ENCODE measurements around the gene COMMD3.
"Not testable (repeated sequence)": the region's sequence is repeated elsewhere in the genome, so short reads cannot be mapped to it uniquely, and the experiment has no call there.

COMMD3 gene

GRCh38 chr10:22316286-22317075 is at the start of gene COMMD3:
Gene COMMD3 (plus strand): TSS chr10:22316388. CDS start chr10:22316418, 30 bp downstream.
- DNase-seq (ENCODE audit: low read depth, low spot score): no peak

GRCh38 chr10:22268503-22268902 is 47.7 kb upstream of the COMMD3 start:
- DNase-seq (ENCODE audit: low read depth, low spot score): no peak

GRCh38 chr10:22271786-22272185 is 44.4 kb upstream of the COMMD3 start:
- no peak for DNase-seq (ENCODE audit: low read depth, low spot score)

- no peak for DNase-seq (ENCODE audit: low read depth, low spot score)
Measured at GRCh38 chr10:22278441-22278782, 37.8 kb upstream of the COMMD3 start.

- no peak for DNase-seq (ENCODE audit: low read depth, low spot score)
Measured at GRCh38 chr10:22280078-22280477, 36.1 kb upstream of the COMMD3 start.

GRCh38 chr10:22285130-22285529 is 31.1 kb upstream of the COMMD3 start:
- DNase-seq (ENCODE audit: low read depth, low spot score): no peak

- DNase-seq (ENCODE audit: low read depth, low spot score): no peak
Measured at GRCh38 chr10:22293747-22294404, 22.3 kb upstream of the COMMD3 start.

- DNase-seq (ENCODE audit: low read depth, low spot score): no peak
Measured at GRCh38 chr10:22294694-22295093, 21.5 kb upstream of the COMMD3 start.

GRCh38 chr10:22301193-22301592 is 15.0 kb upstream of the COMMD3 start:
- no peak for DNase-seq (ENCODE audit: low read depth, low spot score)

- DNase-seq (ENCODE audit: low read depth, low spot score): no peak
Measured at GRCh38 chr10:22303461-22303860, 12.7 kb upstream of the COMMD3 start.

GRCh38 chr10:22305721-22306120 is 10.5 kb upstream of the COMMD3 start:
- DNase-seq (ENCODE audit: low read depth, low spot score): no peak

- DNase-seq (ENCODE audit: low read depth, low spot score): no peak
Measured at GRCh38 chr10:22308390-22308789, 7.8 kb upstream of the COMMD3 start.

- no peak for DNase-seq (ENCODE audit: low read depth, low spot score)
Measured at GRCh38 chr10:22309180-22310000, 6.8 kb upstream of the COMMD3 start.

GRCh38 chr10:22310012-22310411 is 6.2 kb upstream of the COMMD3 start:
- not testable (repeated sequence) for DNase-seq (ENCODE audit: low read depth, low spot score)

- DNase-seq (ENCODE audit: low read depth, low spot score): no peak
Measured at GRCh38 chr10:22310928-22311327, 5.3 kb upstream of the COMMD3 start.

GRCh38 chr10:22314852-22315251 is 1.3 kb upstream of the COMMD3 start:
- no peak for DNase-seq (ENCODE audit: low read depth, low spot score)

GRCh38 chr10:22315455-22316285 is 518 bp upstream of the COMMD3 start:
- no peak for DNase-seq (ENCODE audit: low read depth, low spot score)

- no peak for DNase-seq (ENCODE audit: low read depth, low spot score)
Measured at GRCh38 chr10:22317076-22317370, 835 bp downstream of the COMMD3 start.

- DNase-seq (ENCODE audit: low read depth, low spot score): no peak
Measured at GRCh38 chr10:22317771-22318565, 1.8 kb downstream of the COMMD3 start.

- DNase-seq (ENCODE audit: low read depth, low spot score): no peak
Measured at GRCh38 chr10:22318772-22319171, 2.6 kb downstream of the COMMD3 start.

GRCh38 chr10:22319547-22319979 is 3.4 kb downstream of the COMMD3 start:
- no peak for DNase-seq (ENCODE audit: low read depth, low spot score)
